Neutrophil (primary cell): ENCODE measurements around the gene THAP3.

ENCODE experiments used
- H3K27ac ChIP-seq: fragments of 200-600 bp; sonication (generic); 2 replicates; pipeline ENCODE4 v1.5.1; 2016; ENCODE audit warnings: mild to moderate bottlenecking, moderate library complexity
- H3K27me3 ChIP-seq: fragments of 200-600 bp; sonication (generic); 2 replicates; pipeline ENCODE4 v1.6.0; 2016; ENCODE audit warnings: mild to moderate bottlenecking
- H3K36me3 ChIP-seq: fragments of 200-600 bp; sonication (generic); 2 replicates; pipeline ENCODE4 v1.5.1; 2017
- H3K4me1 ChIP-seq, 2 experiments: fragments of 200-600 bp in 1 of 2; sonication (generic) in 1 of 2; 1 replicate in 1 of 2; 2 replicates in 1 of 2; pipeline versions ENCODE4 v1.5.1 to v1.6.1; 2013 to 2016; ENCODE audit warnings: low read depth in 1 of 2, low read length in 1 of 2, mild to moderate bottlenecking in 1 of 2, moderate library complexity in 1 of 2; ENCODE audit not compliant: control insufficient read depth in 1 of 2, insufficient read depth in 1 of 2
- H3K4me3 ChIP-seq, 2 experiments: fragments of 200-600 bp in 1 of 2; sonication (generic) in 1 of 2; 1 replicate in 1 of 2; 2 replicates in 1 of 2; pipeline ENCODE4 v1.5.1; 2013 to 2016; ENCODE audit warnings: low read depth in 1 of 2, low read length in 1 of 2, mild to moderate bottlenecking in 1 of 2, moderate library complexity in 1 of 2
- H3K9me3 ChIP-seq: fragments of 200-600 bp; sonication (generic); 2 replicates; pipeline ENCODE4 v1.5.1; 2016
- CTCF ChIP-seq: fragments of 200-600 bp; sonication (generic); IDR thresholded peaks from 2 replicates; pipeline ENCODE4 v1.5.1; 2016; ENCODE audit warnings: antibody characterized with exemption

THAP3 gene

GRCh38 chr1:6580119-6580592 lies 44.5 kb upstream of the THAP3 start:
- TF ChIP-seq CTCF = peak; percentile 9
- H3K27ac ChIP-seq = peak overlapping the region; percentile 93
- H3K9me3 ChIP-seq = no peaks in the 10 kb centered on the region
- H3K27me3 ChIP-seq = no peaks in the 10 kb centered on the region
- peaks cover 12% of the 10 kb centered on the region for H3K36me3 ChIP-seq
- H3K4me3 ChIP-seq = peak overlapping the region; percentile 83 to 88
- peaks cover 38 to 42% of the 10 kb centered on the region in 2 experiments for H3K4me1 ChIP-seq

GRCh38 chr1:6580593-6581409 lies 43.9 kb upstream of the THAP3 start:
- no peaks in the 10 kb centered on the region for H3K27me3 ChIP-seq
- H3K36me3 ChIP-seq = peaks cover 18% of the 10 kb centered on the region
- peak overlapping the region; percentile 83 to 88 for H3K4me3 ChIP-seq
- H3K9me3 ChIP-seq = no peaks in the 10 kb centered on the region
- peaks cover 38 to 42% of the 10 kb centered on the region in 2 experiments for H3K4me1 ChIP-seq
- H3K27ac ChIP-seq = peak overlapping the region; percentile 93
- no peak for TF ChIP-seq CTCF

GRCh38 chr1:6581561-6582305 lies 42.9 kb upstream of the THAP3 start:
- Histone ChIP-seq H3K27me3 (no peaks in the 10 kb centered on the region), H3K27ac (peak overlapping the region; percentile 93), H3K36me3 (peaks cover 27% of the 10 kb centered on the region), H3K4me3 (peak overlapping the region; percentile 83 to 88), H3K4me1 (peaks cover 38 to 42% of the 10 kb centered on the region in 2 experiments), H3K9me3 (no peaks in the 10 kb centered on the region)
- no peak for TF ChIP-seq CTCF

GRCh38 chr1:6582370-6582769 lies 42.3 kb upstream of the THAP3 start:
- H3K4me1 ChIP-seq = peaks cover 38 to 42% of the 10 kb centered on the region in 2 experiments
- no peaks in the 10 kb centered on the region for H3K9me3 ChIP-seq
- peaks cover 34% of the 10 kb centered on the region for H3K36me3 ChIP-seq
- H3K27ac ChIP-seq = peak overlapping the region; percentile 93
- no peak for TF ChIP-seq CTCF
- H3K27me3 ChIP-seq = no peaks in the 10 kb centered on the region
- peak overlapping the region; percentile 83 to 88 for H3K4me3 ChIP-seq

- Histone ChIP-seq H3K36me3 (peaks cover 54% of the 10 kb centered on the region), H3K27ac (peak overlapping the region; percentile 44), H3K4me3 (no peak overlapping the region), H3K9me3 (no peaks in the 10 kb centered on the region), H3K4me1 (peaks cover 36 to 42% of the 10 kb centered on the region in 2 experiments), H3K27me3 (no peaks in the 10 kb centered on the region)
- TF ChIP-seq CTCF = no peak
Measured at GRCh38 chr1:6584126-6585080, 40.3 kb upstream of the THAP3 start.
